Sigmoid colon (tissue), 7 donors: ENCODE data around the gene SATB2. TPM values are rescaled to one million over a fixed set of nuclear protein-coding genes. Genes with fewer than 3 reads are reported as not detected.

ENCODE experiments used
- DNase-seq: peaks from one replicate; pipeline ENCODE4 v3.0.0-alpha.2; 2019
- H3K27ac ChIP-seq, 4 donors: fragments of 200-600 bp; sonication (generic); one replicate each; pipeline ENCODE4 v1.5.1; 2016 to 2019; ENCODE audit warnings: mild to moderate bottlenecking in 1 of 4
- H3K27me3 ChIP-seq, 3 donors: fragments of 200-600 bp; sonication (generic); one replicate each; pipeline ENCODE4 v1.5.1; 2019; ENCODE audit warnings: mild to moderate bottlenecking in 1 of 3
- H3K36me3 ChIP-seq, 4 donors: fragments of 200-600 bp; sonication (generic); one replicate each; pipeline ENCODE4 v1.5.1; 2016 to 2019
- H3K4me1 ChIP-seq, 4 donors: fragments of 200-600 bp; sonication (generic); one replicate each; pipeline ENCODE4 v1.5.1; 2017 to 2019
- H3K4me3 ChIP-seq, 4 donors: fragments of 200-600 bp; sonication (generic); one replicate each; pipeline ENCODE4 v1.5.1; 2017 to 2019; ENCODE audit warnings: mild to moderate bottlenecking in 2 of 4, moderate library complexity in 1 of 4
- H3K9me3 ChIP-seq, 4 donors: fragments of 200-600 bp in 3 of 4; sonication (generic) in 3 of 4; one replicate each; pipeline versions ENCODE4 v1.5.1 to v1.6.1; 2013 to 2019
- EP300 ChIP-seq, 4 donors: sonication (generic); formaldehyde crosslinking; IDR thresholded peaks; one replicate each; pipeline ENCODE4 v1.6.1; 2017; ENCODE audit warnings: antibody characterized with exemption in 4 of 4
- POLR2A ChIP-seq, 2 donors: fragments of 450-650 bp; IDR thresholded peaks; one replicate each; pipeline ENCODE4 v1.6.1; 2016; ENCODE audit warnings: antibody characterized with exemption in 2 of 2, mild to moderate bottlenecking in 2 of 2, moderate library complexity in 2 of 2
- POLR2AphosphoS5 ChIP-seq, 4 donors: sonication (generic); formaldehyde crosslinking; IDR thresholded peaks; one replicate each; pipeline ENCODE4 v1.6.1; 2017; ENCODE audit warnings: antibody characterized with exemption in 4 of 4
- WGBS, 2 donors: extraction: QIAGEN DNeasy Blood & Tissue Kit; methylation state at CpG; one replicate each; pipeline ENCODE4 v1.1.7; 2013; 5-methylcytosine and 5-hydroxymethylcytosine counted together
- intact Hi-C: fragments of 100-400 bp; cut with DNase I; formaldehyde crosslinking; loops from one replicate; pipeline ENCODE4 v1.15.1; 2023
- polyA plus RNA-seq, 3 donors: library from polyadenylated mRNA; stranded (reverse); fragments of 200-250 nt; gene quantifications; one replicate each; pipeline ENCODE4 v1.2.3, GENCODE V29; 2013
- total RNA-seq, 4 donors: library from RNA; depleted of rRNA; stranded (reverse); fragments of >200 nt; gene quantifications; one replicate each; pipeline ENCODE4 v1.1.0, GENCODE V29; 2016
- TF ChIP-seq, protein P1 (sequence below), 4 experiments: fragments of 450-650 bp in 3 of 4; fragments of 200-600 bp in 1 of 4; IDR thresholded peaks; one replicate each; pipeline ENCODE4 v1.5.1; 2016 to 2019; ENCODE audit warnings: antibody characterized with exemption in 4 of 4, mild to moderate bottlenecking in 3 of 4, moderate library complexity in 2 of 4
- donor health status: healthy with polysubstance abuse.
- donor health status: Bipolar disorder and iron deficiency.
- donor health status: healthy.

Gene SATB2
- total and polyA plus RNA-seq, 7 donors, result 0.95 to 43.7 (median 5.8) TPM

DNA sequence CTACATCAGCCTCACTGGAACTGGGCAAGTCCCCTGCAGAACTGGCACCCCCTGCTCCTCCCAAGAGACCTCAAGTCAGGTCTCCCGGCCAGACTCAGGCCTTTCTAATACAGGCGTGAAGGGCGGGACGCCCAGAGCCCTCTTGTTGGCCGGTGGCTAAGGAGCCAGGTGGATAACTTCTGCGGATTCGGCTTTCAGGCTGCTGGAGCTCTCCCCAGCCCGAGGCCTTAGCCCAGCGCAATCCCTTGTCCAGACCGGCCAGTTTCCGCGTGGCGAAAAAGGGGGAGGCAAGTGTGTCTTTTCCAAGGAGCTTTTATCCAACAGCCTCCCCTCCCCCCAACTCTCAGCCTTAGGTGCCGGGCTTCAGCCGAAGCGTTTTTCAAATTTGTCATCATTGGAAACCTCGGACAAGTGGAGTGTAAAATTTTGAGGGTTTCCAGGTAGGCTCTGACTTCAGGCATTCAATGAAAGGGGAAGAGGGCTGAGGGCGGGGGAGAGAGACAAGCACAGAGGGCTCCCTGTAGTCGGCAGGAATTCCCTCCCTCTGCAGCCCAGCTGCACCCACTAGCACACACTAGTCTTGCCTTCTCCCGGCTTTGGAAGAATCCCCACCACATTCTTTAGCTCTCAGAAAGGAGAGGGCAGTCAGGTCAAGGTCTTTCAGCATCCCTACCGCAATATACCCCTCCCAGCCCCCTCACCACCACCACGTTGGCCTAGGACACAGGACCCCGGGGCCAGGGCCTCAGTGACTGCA, 9.5 kb upstream of the SATB2 start:
- H3K4me1 ChIP-seq, result peaks cover 0 to 62% (median 56%) of the 10 kb centered on the region in 4 donors
- TF ChIP-seq EP300 (IDR thresholded peaks at IDR 0.05) (no peak), POLR2A (IDR thresholded peaks at IDR 0.05) (no peak), POLR2AphosphoS5 (IDR thresholded peaks at IDR 0.05) (no peak)
- TF ChIP-seq, protein P1, sequence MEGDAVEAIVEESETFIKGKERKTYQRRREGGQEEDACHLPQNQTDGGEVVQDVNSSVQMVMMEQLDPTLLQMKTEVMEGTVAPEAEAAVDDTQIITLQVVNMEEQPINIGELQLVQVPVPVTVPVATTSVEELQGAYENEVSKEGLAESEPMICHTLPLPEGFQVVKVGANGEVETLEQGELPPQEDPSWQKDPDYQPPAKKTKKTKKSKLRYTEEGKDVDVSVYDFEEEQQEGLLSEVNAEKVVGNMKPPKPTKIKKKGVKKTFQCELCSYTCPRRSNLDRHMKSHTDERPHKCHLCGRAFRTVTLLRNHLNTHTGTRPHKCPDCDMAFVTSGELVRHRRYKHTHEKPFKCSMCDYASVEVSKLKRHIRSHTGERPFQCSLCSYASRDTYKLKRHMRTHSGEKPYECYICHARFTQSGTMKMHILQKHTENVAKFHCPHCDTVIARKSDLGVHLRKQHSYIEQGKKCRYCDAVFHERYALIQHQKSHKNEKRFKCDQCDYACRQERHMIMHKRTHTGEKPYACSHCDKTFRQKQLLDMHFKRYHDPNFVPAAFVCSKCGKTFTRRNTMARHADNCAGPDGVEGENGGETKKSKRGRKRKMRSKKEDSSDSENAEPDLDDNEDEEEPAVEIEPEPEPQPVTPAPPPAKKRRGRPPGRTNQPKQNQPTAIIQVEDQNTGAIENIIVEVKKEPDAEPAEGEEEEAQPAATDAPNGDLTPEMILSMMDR (IDR thresholded peaks at IDR 0.05), result no peak
- WGBS, 2 donors, result 4 to 12% methylated on average over 23 of the region's 23 CpGs
- H3K4me3 ChIP-seq, result no peak overlapping the region
- no peak for DNase-seq
- H3K9me3 ChIP-seq, result no peaks in the 10 kb centered on the region
- H3K27me3 ChIP-seq, result peaks cover 80 to 100% (median 100%) of the 10 kb centered on the region in 3 donors
- no peak overlapping the region for H3K27ac ChIP-seq
- intact Hi-C loops, result loop anchor here (10.0 kb wide), 2 partner anchors 278 to 1662 kb away; partner anchors contain the start of gene PLCL1
- H3K36me3 ChIP-seq, result no peaks in the 10 kb centered on the region

DNA sequence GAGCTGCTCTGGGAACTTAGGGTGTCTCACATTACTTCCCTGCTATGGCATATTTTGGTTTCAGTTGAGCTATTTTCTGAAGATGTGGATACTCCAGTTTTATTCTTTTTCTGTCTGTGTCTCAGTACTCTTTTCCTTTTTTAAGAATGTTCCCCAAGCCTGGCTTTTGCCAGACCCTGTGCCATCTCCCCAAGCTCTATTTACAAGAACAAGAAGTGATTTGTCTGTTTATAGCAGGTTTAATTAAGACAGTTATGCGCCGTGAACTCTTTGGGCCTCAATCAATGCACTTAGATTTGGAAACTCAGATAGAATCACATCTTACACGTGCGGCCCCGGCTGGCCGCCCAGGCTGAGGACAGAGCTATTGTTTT, 8.9 kb upstream of the SATB2 start:
- H3K27me3 ChIP-seq, result peaks cover 85 to 100% (median 100%) of the 10 kb centered on the region in 3 donors
- peaks cover 0 to 62% (median 56%) of the 10 kb centered on the region in 4 donors for H3K4me1 ChIP-seq
- H3K36me3 ChIP-seq, result no peaks in the 10 kb centered on the region
- H3K9me3 ChIP-seq, result no peaks in the 10 kb centered on the region
- no peak for DNase-seq
- intact Hi-C loops, result loop anchor here (10.0 kb wide), 2 partner anchors 278 to 1662 kb away; partner anchors contain the start of gene PLCL1
- no peak overlapping the region for H3K27ac ChIP-seq
- 3 to 10% methylated on average over 6 of the region's 6 CpGs for WGBS, 2 donors
- H3K4me3 ChIP-seq, result no peak overlapping the region
- no peak for TF ChIP-seq POLR2A (IDR thresholded peaks at IDR 0.05)

GRCh38 chr2:199465988-199466691, 8.4 kb upstream of the SATB2 start:
- intact Hi-C loops, result loop anchor here (10.0 kb wide), 2 partner anchors 279 to 1661 kb away; partner anchors contain the start of gene PLCL1
- no peaks in the 10 kb centered on the region for H3K9me3 ChIP-seq
- no peak overlapping the region for H3K27ac ChIP-seq
- 3 to 14% methylated on average over 11 of the region's 11 CpGs for WGBS, 2 donors
- no peaks in the 10 kb centered on the region for H3K36me3 ChIP-seq
- no peak for DNase-seq
- peaks cover 0 to 57% (median 52%) of the 10 kb centered on the region in 4 donors for H3K4me1 ChIP-seq
- no peak for TF ChIP-seq EP300 (IDR thresholded peaks at IDR 0.05)
- TF ChIP-seq POLR2AphosphoS5 (IDR thresholded peaks at IDR 0.05), result no peak
- H3K4me3 ChIP-seq, result no peak overlapping the region
- H3K27me3 ChIP-seq, result peaks cover 83 to 100% (median 100%) of the 10 kb centered on the region in 3 donors

DNA sequence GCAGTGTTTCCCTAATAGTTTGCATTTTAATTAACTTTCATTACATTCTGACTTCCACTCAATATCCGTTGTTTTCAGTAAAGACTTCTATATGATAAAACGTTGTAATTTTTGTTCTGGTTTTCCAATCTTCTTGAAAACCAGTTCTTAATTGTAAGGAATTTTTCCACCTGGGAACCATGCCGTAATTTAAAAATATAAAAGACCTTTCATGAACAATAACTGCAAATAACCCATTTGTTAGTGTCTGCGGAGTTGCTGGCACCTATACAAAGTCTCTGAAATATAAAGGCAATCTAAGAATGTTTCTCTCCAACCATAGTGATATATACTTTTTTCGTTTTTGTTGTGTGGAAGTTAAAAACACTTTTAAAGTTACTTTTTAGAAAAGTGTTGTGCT, 7.7 kb upstream of the SATB2 start:
- Histone ChIP-seq H3K27ac (no peak overlapping the region), H3K4me3 (no peak overlapping the region), H3K4me1 (peaks cover 0 to 50% (median 45%) of the 10 kb centered on the region in 4 donors), H3K9me3 (peaks cover 0 to 3% (median 0%) of the 10 kb centered on the region in 4 donors), H3K36me3 (no peaks in the 10 kb centered on the region), H3K27me3 (peaks cover 83 to 100% (median 100%) of the 10 kb centered on the region in 3 donors)
- WGBS, 2 donors, result 2 to 10% methylated on average over 5 of the region's 5 CpGs
- no peak for TF ChIP-seq EP300 (IDR thresholded peaks at IDR 0.05)
- TF ChIP-seq, protein P1 (IDR thresholded peaks at IDR 0.05), result no peak
- TF ChIP-seq POLR2A (IDR thresholded peaks at IDR 0.05), result no peak
- TF ChIP-seq POLR2AphosphoS5 (IDR thresholded peaks at IDR 0.05), result peak in 1 of 4 donors; percentile 22
- DNase-seq, result no peak
- intact Hi-C loops, result loop anchor here (10.0 kb wide), 2 partner anchors 279 to 1661 kb away; partner anchors contain the start of gene PLCL1

- no peaks in the 10 kb centered on the region for H3K36me3 ChIP-seq
- peaks cover 0 to 3% (median 0%) of the 10 kb centered on the region in 4 donors for H3K9me3 ChIP-seq
- H3K4me1 ChIP-seq, result peaks cover 0 to 50% (median 46%) of the 10 kb centered on the region in 4 donors
- TF ChIP-seq POLR2A (IDR thresholded peaks at IDR 0.05) (no peak), EP300 (IDR thresholded peaks at IDR 0.05) (no peak), POLR2AphosphoS5 (IDR thresholded peaks at IDR 0.05) (peak in 1 of 4 donors; percentile 26)
- TF ChIP-seq, protein P1 (IDR thresholded peaks at IDR 0.05), result no peak
- WGBS, 2 donors, result 2 to 6% methylated on average over 46 of the region's 46 CpGs
- intact Hi-C loops, result loop anchor here (10.0 kb wide), 2 partner anchors 280 to 1660 kb away; partner anchors contain the start of gene PLCL1
- no peak for DNase-seq
- no peak overlapping the region for H3K27ac ChIP-seq
- H3K27me3 ChIP-seq, result peaks cover 81 to 100% (median 96%) of the 10 kb centered on the region in 3 donors
- H3K4me3 ChIP-seq, result peak overlapping the region in 2 of 4 donors; percentile 9 to 24
Observed at GRCh38 chr2:199464606-199465352, 7.0 kb upstream of the SATB2 start.
